PC-3 (cell line): ENCODE data around the gene RNPEP. TPM values are rescaled to one million over a fixed set of nuclear protein-coding genes. Genes with fewer than 3 reads are reported as not detected.
A peak's percentile ranks its signal among the peaks of the same experiment; 100 is the strongest.

Experiments
- ATAC-seq: fragments of 200-7000 bp; cut with Tn5 transposase; 2 replicates; pipeline ENCODE4 v1.9.1; 2020; ENCODE audit warnings: mild to moderate bottlenecking, moderate library complexity
- BruUV-seq: library from RNA; stranded (reverse); fragments of 400-500 nt; replicated peaks from 2 replicates; lab custom pipeline; 2021; lab: Mats Ljungman, UMichigan
- CTCF ChIA-PET: fragments of 300-600 bp; sonication (Branson Sonifier 250); formaldehyde crosslinking; loops from one replicate; lab custom pipeline; 2022; ENCODE audit warnings: antibody characterized with exemption; lab: Charles Lee
- POLR2A ChIA-PET: fragments of 300-600 bp; sonication (Branson Sonifier 250); formaldehyde crosslinking; loops from one replicate; lab custom pipeline; 2022; ENCODE audit warnings: antibody characterized with exemption; ENCODE audit not compliant: unreplicated experiment; lab: Charles Lee
- DNase-seq: peaks from one replicate; pipeline ENCODE4 v3.0.0-alpha.2; 2015
- H2AFZ ChIP-seq: fragments of 300-600 bp; sonication (generic); 2 replicates; pipeline ENCODE4 v1.6.0; 2016; ENCODE audit warnings: antibody characterized with exemption, low read length
- H3F3A ChIP-seq: fragments of 300-600 bp; sonication (generic); one replicate; pipeline ENCODE4 v1.6.0; 2017; ENCODE audit warnings: antibody characterized with exemption, low read length, control low read depth, mild to moderate bottlenecking; ENCODE audit not compliant: unreplicated experiment
- H3K27ac ChIP-seq: fragments of 300-600 bp; sonication (generic); 2 replicates; pipeline ENCODE4 v1.5.1; 2016; ENCODE audit warnings: mild to moderate bottlenecking, low read length
- H3K27me3 ChIP-seq: fragments of 300-600 bp; sonication (generic); 2 replicates; pipeline ENCODE4 v1.6.1; 2016; ENCODE audit warnings: low read length, mixed read lengths
- H3K36me3 ChIP-seq: fragments of 300-600 bp; sonication (generic); 2 replicates; pipeline ENCODE4 v1.6.1; 2016; ENCODE audit warnings: low read depth, mixed run types, low read length, mixed read lengths
- H3K4me1 ChIP-seq: fragments of 300-600 bp; sonication (generic); 2 replicates; pipeline ENCODE4 v1.5.1; 2016; ENCODE audit warnings: low read length; ENCODE audit not compliant: insufficient read depth
- H3K4me2 ChIP-seq: fragments of 300-600 bp; sonication (generic); 2 replicates; pipeline ENCODE4 v1.6.0; 2016; ENCODE audit warnings: low read length
- H3K4me3 ChIP-seq: fragments of 300-600 bp; sonication (generic); 2 replicates; pipeline ENCODE4 v1.5.1; 2016; ENCODE audit warnings: mild to moderate bottlenecking, low read length, mixed read lengths
- H3K79me2 ChIP-seq: fragments of 300-600 bp; sonication (generic); 2 replicates; pipeline ENCODE4 v1.6.1; 2017; ENCODE audit warnings: low read length, mixed read lengths
- H3K9ac ChIP-seq: fragments of 300-600 bp; sonication (generic); 2 replicates; pipeline ENCODE4 v1.6.0; 2016; ENCODE audit warnings: mild to moderate bottlenecking, low read length
- H3K9me2 ChIP-seq: fragments of 300-600 bp; sonication (generic); replicated peaks from 2 replicates; pipeline ENCODE4 v1.6.1; 2016; ENCODE audit warnings: mixed run types, low read length, mixed read lengths
- H3K9me3 ChIP-seq: fragments of 300-600 bp; sonication (generic); 2 replicates; pipeline ENCODE4 v1.6.1; 2016; ENCODE audit warnings: low read length, mixed read lengths
- H4K20me1 ChIP-seq: fragments of 300-600 bp; sonication (generic); 2 replicates; pipeline ENCODE4 v1.6.1; 2016; ENCODE audit warnings: low read length, mixed read lengths
- CTCF ChIP-seq: fragments of 300-600 bp; sonication (generic); conservative IDR thresholded peaks from 2 replicates; pipeline ENCODE4 v1.5.1; 2017; ENCODE audit warnings: antibody characterized with exemption, low read depth, mild to moderate bottlenecking, low read length
- EZH2 ChIP-seq: fragments of 300-600 bp; sonication (generic); IDR thresholded peaks from one replicate; pipeline ENCODE4 v1.6.1; 2017; ENCODE audit warnings: antibody characterized with exemption, mild to moderate bottlenecking, low read length; ENCODE audit not compliant: unreplicated experiment
- EZH2phosphoT487 ChIP-seq: fragments of 300-600 bp; sonication (generic); IDR thresholded peaks from 2 replicates; pipeline ENCODE4 v1.6.1; 2018; ENCODE audit warnings: mild to moderate bottlenecking, antibody characterized with exemption, low read length, borderline replicate concordance
- intact Hi-C: fragments of 100-400 bp; cut with micrococcal nuclease; formaldehyde crosslinking; loops from 2 replicates; pipeline ENCODE4 v1.9.0; 2023
- total RNA-seq: library from RNA; depleted of rRNA; stranded (reverse); fragments of >200 nt; gene quantifications from 2 replicates; pipeline ENCODE4 v1.2.3, GENCODE V29; 2014

Gene RNPEP
- total RNA-seq, 1 experiment from 2014 or later = 64.7 TPM

DNA sequence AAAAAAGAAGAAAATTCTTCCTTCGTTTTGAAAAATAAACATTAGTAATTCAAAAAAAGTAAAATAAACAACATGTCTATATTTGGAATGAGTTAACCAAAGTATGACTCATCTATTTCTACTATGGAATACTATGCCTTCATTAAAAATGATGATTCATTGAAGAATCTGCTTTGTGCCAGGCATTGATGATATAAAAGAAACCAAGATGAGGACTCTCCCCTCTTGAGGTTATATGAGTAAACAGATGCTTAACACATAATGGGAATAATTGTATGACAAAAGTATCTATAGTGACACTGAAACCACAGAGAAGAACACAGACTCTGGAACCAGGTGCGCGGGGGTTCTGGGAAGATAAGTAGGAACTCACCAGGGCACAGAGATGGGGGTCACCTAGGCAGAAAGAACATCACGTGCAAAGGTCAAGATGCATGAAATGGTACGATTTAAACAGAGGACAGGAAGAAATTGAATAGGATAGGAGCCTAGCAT is 46.8 kb downstream of the RNPEP start:
- intact Hi-C loops = loop anchor here (1.0 kb wide), 2 partner anchors 10 to 29 kb away; no protein-coding TSS in a partner anchor

DNA sequence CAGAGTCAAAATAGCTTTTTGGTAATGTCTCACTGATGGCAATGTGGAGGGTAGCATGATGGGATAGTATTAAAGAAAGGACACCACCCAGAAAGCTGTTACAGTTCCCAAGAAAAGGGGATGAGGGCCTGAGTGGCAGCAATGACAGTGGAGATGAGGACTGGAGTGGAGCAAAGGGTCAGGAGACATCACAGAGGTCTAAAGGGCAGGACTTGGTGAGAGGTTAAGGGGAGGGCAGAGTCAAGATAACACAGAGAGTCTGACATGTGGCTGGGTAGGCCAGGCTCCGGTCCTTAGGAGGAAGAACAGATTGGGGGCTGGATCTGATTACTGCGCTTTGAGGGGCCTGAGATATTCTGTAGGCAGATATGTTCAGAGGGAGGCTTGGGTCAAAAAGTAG is 47.3 kb downstream of the RNPEP start:
- H3K4me3 ChIP-seq = no peak overlapping the region
- ChIA-PET POLR2A (interaction anchor here (1.1 kb wide), 1 partner anchor 20 kb away, joined by 4 read pairs; the partner anchor contains the start of gene ELF3), CTCF (no interaction called here)
- H3K4me1 ChIP-seq = peaks cover 32% of the 10 kb centered on the region
- TSS peak; percentile 93 for BruUV-seq
- H3K9ac ChIP-seq = peak overlapping the region; percentile 77
- no peaks in the 10 kb centered on the region for H3K36me3 ChIP-seq
- H3K4me2 ChIP-seq = peak overlapping the region; percentile 61
- H4K20me1 ChIP-seq = no peaks in the 10 kb centered on the region
- no peaks in the 10 kb centered on the region for H3F3A ChIP-seq
- intact Hi-C loops = loop anchor here (1.0 kb wide), 2 partner anchors 10 to 29 kb away; no protein-coding TSS in a partner anchor
- DNase-seq = no peak
- H3K79me2 ChIP-seq = no peaks in the 10 kb centered on the region
- TF ChIP-seq EZH2phosphoT487 (no peak), EZH2 (no peak), CTCF (no peak)
- no peaks in the 10 kb centered on the region for H3K9me3 ChIP-seq
- H3K9me2 ChIP-seq = no peaks in the 10 kb centered on the region
- peak overlapping the region; percentile 95 for H3K27ac ChIP-seq
- no peaks in the 10 kb centered on the region for H3K27me3 ChIP-seq
- no peak overlapping the region for H2AFZ ChIP-seq
- no peak for ATAC-seq

More for the DNA sequence above, 46.8 kb downstream of the RNPEP start:
- H3K4me2 ChIP-seq = peak overlapping the region; percentile 61
- peak; percentile 92 for ATAC-seq
- H3K9me2 ChIP-seq = no peaks in the 10 kb centered on the region
- H3K79me2 ChIP-seq = no peaks in the 10 kb centered on the region
- POLR2A ChIA-PET = interaction anchor here (0.7 to 1.1 kb wide), 2 partner anchors 19 to 43 kb away, joined by 3 to 4 read pairs; partner anchors contain the start of gene ELF3
- H3K9me3 ChIP-seq = no peaks in the 10 kb centered on the region
- peak overlapping the region; percentile 77 for H3K9ac ChIP-seq
- no TSS peak for BruUV-seq
- no peaks in the 10 kb centered on the region for H3K36me3 ChIP-seq
- H3K27ac ChIP-seq = peak overlapping the region; percentile 95
- H3K27me3 ChIP-seq = no peaks in the 10 kb centered on the region
- no peak overlapping the region for H2AFZ ChIP-seq
- CTCF ChIA-PET = no interaction called here
- no peaks in the 10 kb centered on the region for H3F3A ChIP-seq
- peaks cover 28% of the 10 kb centered on the region for H3K4me1 ChIP-seq
- peak; percentile 88 for DNase-seq
- TF ChIP-seq EZH2phosphoT487 (no peak), EZH2 (no peak), CTCF (no peak)
- no peak overlapping the region for H3K4me3 ChIP-seq
- H4K20me1 ChIP-seq = no peaks in the 10 kb centered on the region

GRCh38 chr1:202031796-202032195 is 49.3 kb downstream of the RNPEP start:
- Histone ChIP-seq H3K9me2 (no peaks in the 10 kb centered on the region), H3K79me2 (no peaks in the 10 kb centered on the region), H3K9me3 (no peaks in the 10 kb centered on the region), H3F3A (peaks cover 3% of the 10 kb centered on the region), H3K4me1 (peaks cover 42% of the 10 kb centered on the region), H3K36me3 (no peaks in the 10 kb centered on the region), H4K20me1 (no peaks in the 10 kb centered on the region), H3K27ac (peak overlapping the region; percentile 57), H3K27me3 (no peaks in the 10 kb centered on the region), H2AFZ (no peak overlapping the region), H3K4me3 (no peak overlapping the region), H3K4me2 (no peak overlapping the region), H3K9ac (no peak overlapping the region; the same call in 1 of the 2 replicates)
- DNase-seq (no peak), ATAC-seq (no peak)
- POLR2A ChIA-PET = interaction anchor here (1.0 kb wide), 1 partner anchor 22 kb away, joined by 10 read pairs; the partner anchor contains the start of gene ELF3
- CTCF ChIA-PET = interaction anchor here (0.5 kb wide), 1 partner anchor 16 kb away, joined by 7 read pairs; no protein-coding TSS in a partner anchor
- intact Hi-C loops = no loop called here
- no peak for TF ChIP-seq EZH2phosphoT487
- TF ChIP-seq CTCF = no peak
- no TSS peak for BruUV-seq
